AG08395 (cell line): ENCODE measurements around the gene C11orf54.
"Not testable (repeated sequence)": the region's sequence is repeated elsewhere in the genome, so short reads cannot be mapped to it uniquely, and the experiment has no call there.

Source experiments
- DNase-seq: peaks from one replicate; pipeline ENCODE4 v3.0.0; 2012; ENCODE audit warnings: mixed read lengths, low spot score

C11orf54 gene

GRCh38 chr11:93734427-93735222 is 6.8 kb upstream of the C11orf54 start:
- DNase-seq = no peak

GRCh38 chr11:93735627-93736026 is 5.8 kb upstream of the C11orf54 start:
- no peak for DNase-seq

- no peak for DNase-seq
Observed at GRCh38 chr11:93736129-93736528, 5.3 kb upstream of the C11orf54 start.

- DNase-seq = no peak
Observed at GRCh38 chr11:93737904-93738612, 3.4 kb upstream of the C11orf54 start.

GRCh38 chr11:93738647-93739081 is 2.8 kb upstream of the C11orf54 start:
- DNase-seq = no peak

- DNase-seq = peak; percentile 33
Observed at GRCh38 chr11:93740031-93740729, 1.3 kb upstream of the C11orf54 start.

- DNase-seq = peak; percentile 64
Observed at GRCh38 chr11:93740730-93741093, 760 bp upstream of the C11orf54 start.

- DNase-seq = peak; percentile 62
Observed at GRCh38 chr11:93741882-93742226, 382 bp downstream of the C11orf54 start.

- no peak for DNase-seq
Observed at GRCh38 chr11:93743291-93743690, 1.8 kb downstream of the C11orf54 start.

- no peak for DNase-seq
Observed at GRCh38 chr11:93744669-93745004, 3.2 kb downstream of the C11orf54 start.

- DNase-seq = not testable (repeated sequence)
Observed at GRCh38 chr11:93745005-93745755, 3.7 kb downstream of the C11orf54 start.

GRCh38 chr11:93746101-93746500 is 4.6 kb downstream of the C11orf54 start:
- no peak for DNase-seq

GRCh38 chr11:93747122-93747521 is 5.7 kb downstream of the C11orf54 start:
- DNase-seq = no peak

- no peak for DNase-seq
Observed at GRCh38 chr11:93751001-93751400, 9.5 kb downstream of the C11orf54 start.

- no peak for DNase-seq
Observed at GRCh38 chr11:93753241-93753640, 11.8 kb downstream of the C11orf54 start.

- no peak for DNase-seq
Observed at GRCh38 chr11:93756748-93757147, 15.3 kb downstream of the C11orf54 start.

GRCh38 chr11:93757301-93757700 is 15.8 kb downstream of the C11orf54 start:
- DNase-seq = no peak

- no peak for DNase-seq
Observed at GRCh38 chr11:93757924-93758865, 16.7 kb downstream of the C11orf54 start.

- not testable (repeated sequence) for DNase-seq
Observed at GRCh38 chr11:93759123-93759522, 17.7 kb downstream of the C11orf54 start.

- DNase-seq = no peak
Observed at GRCh38 chr11:93761910-93762309, 20.4 kb downstream of the C11orf54 start.

- no peak for DNase-seq
Observed at GRCh38 chr11:93765551-93765950, 24.1 kb downstream of the C11orf54 start.
